ENCODE results near the gene RYR2. TPM values are rescaled to one million over a fixed set of nuclear protein-coding genes. Genes with fewer than 3 reads are reported as not detected.

RYR2 gene
- total RNA-seq, 1 donor from 2014 or later, result 15.2 TPM

DNA sequence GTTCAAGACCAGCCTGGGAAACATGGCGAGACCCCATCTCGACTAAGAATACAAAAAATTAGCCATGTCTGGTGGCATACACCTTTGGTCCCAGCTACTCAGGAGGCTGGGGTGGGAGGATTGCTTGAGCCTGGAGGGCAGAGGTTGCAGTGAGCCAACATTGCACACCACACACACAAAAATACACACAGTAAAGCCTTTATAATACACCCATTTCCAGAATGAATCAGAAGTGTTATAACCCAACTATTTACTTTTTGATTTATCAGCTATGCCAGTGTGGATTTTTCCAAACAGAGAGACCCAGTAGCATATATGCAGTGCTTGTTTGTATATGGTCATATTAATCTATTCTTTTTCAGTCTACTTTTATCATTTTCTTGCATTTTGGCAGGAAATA is 648.7 kb downstream of the RYR2 start:
- Histone ChIP-seq H3K4me3 (no peak overlapping the region), H3K27ac (no peak overlapping the region), H3K9me3 (no peaks in the 10 kb centered on the region), H3K36me3 (no peaks in the 10 kb centered on the region), H3K4me1 (no peaks in the 10 kb centered on the region), H3K27me3 (no peaks in the 10 kb centered on the region)
- DNase-seq (ENCODE audit: low spot score in 2 of 2), result no peak
- intact Hi-C loops (cut with DNase I), result no loop called here
- TF ChIP-seq, protein P1, sequence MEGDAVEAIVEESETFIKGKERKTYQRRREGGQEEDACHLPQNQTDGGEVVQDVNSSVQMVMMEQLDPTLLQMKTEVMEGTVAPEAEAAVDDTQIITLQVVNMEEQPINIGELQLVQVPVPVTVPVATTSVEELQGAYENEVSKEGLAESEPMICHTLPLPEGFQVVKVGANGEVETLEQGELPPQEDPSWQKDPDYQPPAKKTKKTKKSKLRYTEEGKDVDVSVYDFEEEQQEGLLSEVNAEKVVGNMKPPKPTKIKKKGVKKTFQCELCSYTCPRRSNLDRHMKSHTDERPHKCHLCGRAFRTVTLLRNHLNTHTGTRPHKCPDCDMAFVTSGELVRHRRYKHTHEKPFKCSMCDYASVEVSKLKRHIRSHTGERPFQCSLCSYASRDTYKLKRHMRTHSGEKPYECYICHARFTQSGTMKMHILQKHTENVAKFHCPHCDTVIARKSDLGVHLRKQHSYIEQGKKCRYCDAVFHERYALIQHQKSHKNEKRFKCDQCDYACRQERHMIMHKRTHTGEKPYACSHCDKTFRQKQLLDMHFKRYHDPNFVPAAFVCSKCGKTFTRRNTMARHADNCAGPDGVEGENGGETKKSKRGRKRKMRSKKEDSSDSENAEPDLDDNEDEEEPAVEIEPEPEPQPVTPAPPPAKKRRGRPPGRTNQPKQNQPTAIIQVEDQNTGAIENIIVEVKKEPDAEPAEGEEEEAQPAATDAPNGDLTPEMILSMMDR (IDR thresholded peaks at IDR 0.05), result no peak

DNA sequence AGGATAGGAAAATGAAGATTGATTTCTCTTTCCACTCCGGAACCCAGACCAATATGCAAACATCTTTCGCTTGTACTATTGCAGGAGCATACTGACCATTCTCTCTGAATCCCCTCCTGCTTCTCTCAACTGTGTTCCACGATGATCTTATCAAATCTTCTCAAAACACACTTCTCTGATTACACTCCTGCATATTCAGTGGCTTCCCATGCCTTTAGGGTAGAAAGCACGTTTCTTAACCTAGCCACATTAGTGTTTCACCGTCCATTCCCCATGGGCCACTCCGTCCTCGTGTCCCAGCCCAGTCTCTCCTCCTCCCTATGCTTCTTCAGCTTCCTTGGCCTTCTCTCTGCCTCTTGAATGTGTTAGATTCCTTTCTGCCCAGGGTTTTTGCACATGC is 650.3 kb downstream of the RYR2 start:
- TF ChIP-seq, protein P1 (IDR thresholded peaks at IDR 0.05), result no peak
- no peak overlapping the region for H3K4me3 ChIP-seq
- H3K27ac ChIP-seq, result no peak overlapping the region
- no peaks in the 10 kb centered on the region for H3K36me3 ChIP-seq
- intact Hi-C loops (cut with DNase I), result no loop called here
- no peaks in the 10 kb centered on the region for H3K4me1 ChIP-seq
- no peak for DNase-seq (ENCODE audit: low spot score in 2 of 2)
- H3K9me3 ChIP-seq, result no peaks in the 10 kb centered on the region
- no peaks in the 10 kb centered on the region for H3K27me3 ChIP-seq

DNA sequence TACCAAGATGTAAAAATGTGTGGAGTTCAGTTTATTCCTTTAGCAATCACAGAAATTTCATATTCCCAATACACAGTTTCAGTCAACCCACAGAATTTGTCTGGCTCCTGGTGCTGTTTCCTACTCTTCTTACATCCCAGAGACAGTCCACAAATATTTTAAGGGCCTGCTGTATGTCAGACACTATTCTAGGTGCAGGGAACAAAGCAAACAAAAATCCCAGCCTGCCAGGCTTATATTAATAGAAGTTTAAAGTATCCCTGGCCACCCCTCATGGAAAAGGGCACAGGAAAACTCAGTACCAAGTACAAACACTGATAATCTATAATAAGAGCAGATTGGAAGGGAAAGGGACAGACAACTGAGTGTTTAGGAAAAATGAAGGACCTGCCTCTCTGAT is 653.9 kb downstream of the RYR2 start:
- Histone ChIP-seq H3K36me3 (no peaks in the 10 kb centered on the region), H3K4me3 (no peak overlapping the region), H3K27ac (no peak overlapping the region), H3K9me3 (no peaks in the 10 kb centered on the region), H3K27me3 (no peaks in the 10 kb centered on the region), H3K4me1 (no peaks in the 10 kb centered on the region)
- TF ChIP-seq, protein P1 (IDR thresholded peaks at IDR 0.05), result no peak
- DNase-seq (ENCODE audit: low spot score in 2 of 2), result no peak
- intact Hi-C loops (cut with DNase I), result no loop called here

DNA sequence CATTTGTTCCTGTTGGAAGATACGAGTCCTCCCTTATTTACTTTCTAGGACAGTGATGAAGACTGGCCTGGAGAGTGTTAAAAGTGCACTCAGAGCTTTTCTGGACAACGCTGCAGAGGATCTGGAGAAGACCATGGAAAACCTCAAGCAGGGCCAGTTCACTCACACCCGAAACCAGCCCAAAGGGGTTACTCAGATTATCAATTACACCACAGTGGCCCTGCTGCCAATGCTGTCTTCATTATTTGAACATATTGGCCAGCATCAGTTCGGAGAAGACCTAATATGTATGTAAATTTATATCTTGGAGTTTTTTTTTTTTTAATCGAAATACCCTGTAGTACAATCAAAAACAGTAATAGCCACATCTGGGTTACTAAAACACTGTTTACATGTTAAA is 658.2 kb downstream of the RYR2 start:
- H3K36me3 ChIP-seq, result no peaks in the 10 kb centered on the region
- no peaks in the 10 kb centered on the region for H3K27me3 ChIP-seq
- H3K4me1 ChIP-seq, result no peaks in the 10 kb centered on the region
- DNase-seq (ENCODE audit: low spot score in 2 of 2), result no peak
- no peak overlapping the region for H3K4me3 ChIP-seq
- H3K9me3 ChIP-seq, result no peaks in the 10 kb centered on the region
- no peak overlapping the region for H3K27ac ChIP-seq
- TF ChIP-seq, protein P1 (IDR thresholded peaks at IDR 0.05), result no peak
- intact Hi-C loops (cut with DNase I), result no loop called here

DNA sequence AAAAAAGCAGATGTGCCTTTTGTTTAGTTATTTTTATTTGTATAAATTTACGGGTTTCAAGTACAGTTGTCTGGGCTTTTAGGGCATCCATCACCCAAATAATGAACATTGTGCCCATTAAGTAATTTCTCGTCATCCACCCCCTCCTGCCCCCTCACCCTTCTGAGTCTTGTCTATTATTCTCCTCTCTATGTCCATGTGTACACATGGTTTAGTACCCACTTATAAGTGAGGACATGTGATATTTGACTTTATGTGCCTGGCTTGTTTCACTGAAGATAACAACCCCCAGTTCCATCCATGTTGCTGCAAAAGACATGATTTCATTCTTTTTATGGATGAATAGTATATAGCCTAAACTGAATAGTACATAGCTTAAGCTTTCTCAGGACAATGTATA is 659.5 kb downstream of the RYR2 start:
- TF ChIP-seq, protein P1 (IDR thresholded peaks at IDR 0.05), result no peak
- intact Hi-C loops (cut with DNase I), result no loop called here
- H3K27ac ChIP-seq, result no peak overlapping the region
- no peaks in the 10 kb centered on the region for H3K4me1 ChIP-seq
- H3K36me3 ChIP-seq, result no peaks in the 10 kb centered on the region
- H3K9me3 ChIP-seq, result no peaks in the 10 kb centered on the region
- H3K4me3 ChIP-seq, result no peak overlapping the region
- no peaks in the 10 kb centered on the region for H3K27me3 ChIP-seq
- no peak for DNase-seq (ENCODE audit: low spot score in 2 of 2)

GRCh38 chr1:237702161-237702560 is 660.2 kb downstream of the RYR2 start:
- intact Hi-C loops (cut with DNase I), result no loop called here
- H3K27ac ChIP-seq, result no peak overlapping the region
- no peaks in the 10 kb centered on the region for H3K27me3 ChIP-seq
- no peaks in the 10 kb centered on the region for H3K36me3 ChIP-seq
- TF ChIP-seq, protein P1 (IDR thresholded peaks at IDR 0.05), result no peak
- H3K4me3 ChIP-seq, result no peak overlapping the region
- H3K4me1 ChIP-seq, result no peaks in the 10 kb centered on the region
- no peak for DNase-seq (ENCODE audit: low spot score in 2 of 2)
- no peaks in the 10 kb centered on the region for H3K9me3 ChIP-seq
